Measurements from ENCODE around the gene MANSC1.
"Not testable (repeated sequence)": the region's sequence is repeated elsewhere in the genome, so short reads cannot be mapped to it uniquely, and the experiment has no call there.

Gene MANSC1

DNA sequence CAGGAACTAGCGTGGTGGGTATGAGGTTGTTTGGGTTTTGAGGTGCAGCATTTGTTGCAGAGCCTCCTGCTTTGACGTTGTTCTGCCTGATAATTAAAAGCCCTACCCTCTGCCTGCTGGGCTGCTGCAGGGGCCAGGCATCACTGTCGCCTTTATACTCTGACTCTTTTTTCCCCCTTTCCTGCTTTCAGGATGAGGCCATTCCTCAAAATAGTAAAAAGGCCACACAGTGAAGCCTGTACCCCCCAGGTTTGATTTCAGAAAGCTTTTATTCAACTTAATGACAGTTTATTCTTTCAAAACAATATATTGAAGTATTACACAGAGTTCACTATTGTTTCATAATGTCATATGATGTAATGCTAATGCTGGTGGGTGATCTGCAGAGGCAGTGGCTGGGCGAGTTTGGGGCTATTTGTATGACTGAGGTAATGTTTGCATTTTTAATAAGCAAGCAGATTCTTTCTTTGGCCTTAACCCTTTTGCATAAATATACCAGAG lies 15.9 kb upstream of the MANSC1 start:
- DNase-seq (ENCODE audit: low read depth, low spot score) = no peak

GRCh38 chr12:12365446-12365802 lies 15.4 kb upstream of the MANSC1 start:
- no peak for DNase-seq (ENCODE audit: low read depth, low spot score)

DNA sequence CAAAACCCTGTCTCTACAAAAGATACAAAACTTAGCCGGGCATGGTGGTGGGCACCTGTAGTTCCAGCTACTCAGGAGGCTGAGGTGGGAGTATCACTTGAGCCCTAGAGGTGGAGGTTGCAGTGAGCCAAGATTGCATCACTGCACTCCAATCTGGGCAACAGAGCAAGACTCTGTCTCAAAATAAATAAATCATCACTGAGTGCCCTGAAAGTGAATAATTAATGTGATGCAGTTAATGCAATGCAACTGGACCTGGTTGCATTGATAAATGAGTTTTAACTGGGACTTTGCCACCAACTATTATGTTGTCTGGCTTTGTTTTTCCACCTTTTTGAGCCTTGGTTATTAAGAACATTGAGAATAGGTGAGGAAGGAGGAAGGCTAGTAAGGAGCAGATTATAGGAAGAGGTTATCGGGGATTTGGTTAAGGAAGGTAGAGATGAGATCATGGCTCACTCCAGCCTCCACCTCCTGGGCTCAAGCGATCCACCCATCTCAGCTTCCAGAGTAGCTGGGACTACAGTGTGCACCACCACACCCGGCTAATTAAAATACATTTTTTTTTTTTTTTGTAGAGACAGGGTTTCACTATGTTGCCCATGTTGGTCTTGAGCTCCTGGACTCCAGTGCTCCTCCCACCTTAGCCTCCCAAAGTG lies 14.9 kb upstream of the MANSC1 start:
- no peak for DNase-seq (ENCODE audit: low read depth, low spot score)

DNA sequence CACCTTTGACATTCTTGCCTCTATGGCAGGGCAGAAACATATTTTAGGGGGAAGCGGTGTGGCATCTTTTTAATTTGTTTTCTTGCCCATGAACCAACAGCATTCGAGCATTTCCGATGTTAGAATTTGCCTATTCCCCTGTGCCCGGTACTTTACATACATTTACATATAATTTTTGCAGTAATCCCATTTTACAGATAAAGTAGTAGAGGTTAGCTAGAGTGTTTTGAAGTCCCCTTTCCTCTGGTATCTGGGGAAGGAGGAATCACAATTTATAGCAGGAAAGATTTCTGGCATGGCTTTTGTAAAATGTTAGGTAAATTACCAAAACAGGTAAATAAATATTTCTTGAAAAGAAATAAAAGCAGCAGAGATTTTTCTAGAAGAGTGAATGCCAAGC lies 8.5 kb upstream of the MANSC1 start:
- no peak for DNase-seq (ENCODE audit: low read depth, low spot score)

DNA sequence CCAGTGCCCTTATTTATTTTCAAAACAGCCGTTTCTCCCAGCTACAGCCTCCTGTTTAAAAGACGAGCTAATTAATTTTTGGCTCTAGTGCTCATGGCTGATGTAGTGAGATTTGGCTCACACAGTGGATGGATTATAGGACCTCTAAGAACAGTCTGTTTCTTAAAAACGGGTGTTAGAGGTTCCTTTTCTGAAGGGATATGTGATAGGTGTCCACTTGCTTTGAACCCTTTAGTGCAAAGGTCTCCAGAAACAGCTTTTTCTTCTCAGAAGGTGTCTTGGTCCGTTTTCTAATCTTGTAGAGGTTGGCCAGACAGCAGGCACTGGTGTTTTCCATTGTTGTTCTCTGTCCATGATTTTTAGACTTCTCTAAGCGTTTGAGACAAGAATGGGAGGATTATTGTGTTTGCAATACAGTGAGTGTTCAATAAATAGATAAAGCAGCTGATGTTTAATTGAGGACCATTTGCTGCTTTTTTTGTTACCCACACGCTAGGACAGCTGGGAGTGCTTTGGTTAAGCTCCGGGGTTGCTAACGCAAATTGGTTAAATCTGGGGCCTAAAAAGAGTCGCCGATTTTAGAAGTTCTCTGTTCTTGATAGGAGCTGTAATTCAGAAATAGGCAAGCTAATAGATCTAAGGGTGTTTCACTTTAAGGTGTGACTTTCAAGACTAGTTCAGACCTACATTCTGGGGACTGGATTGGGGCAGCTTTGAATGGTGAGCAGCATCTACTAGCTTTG lies 7.8 kb upstream of the MANSC1 start:
- DNase-seq (ENCODE audit: low read depth, low spot score) = no peak

DNA sequence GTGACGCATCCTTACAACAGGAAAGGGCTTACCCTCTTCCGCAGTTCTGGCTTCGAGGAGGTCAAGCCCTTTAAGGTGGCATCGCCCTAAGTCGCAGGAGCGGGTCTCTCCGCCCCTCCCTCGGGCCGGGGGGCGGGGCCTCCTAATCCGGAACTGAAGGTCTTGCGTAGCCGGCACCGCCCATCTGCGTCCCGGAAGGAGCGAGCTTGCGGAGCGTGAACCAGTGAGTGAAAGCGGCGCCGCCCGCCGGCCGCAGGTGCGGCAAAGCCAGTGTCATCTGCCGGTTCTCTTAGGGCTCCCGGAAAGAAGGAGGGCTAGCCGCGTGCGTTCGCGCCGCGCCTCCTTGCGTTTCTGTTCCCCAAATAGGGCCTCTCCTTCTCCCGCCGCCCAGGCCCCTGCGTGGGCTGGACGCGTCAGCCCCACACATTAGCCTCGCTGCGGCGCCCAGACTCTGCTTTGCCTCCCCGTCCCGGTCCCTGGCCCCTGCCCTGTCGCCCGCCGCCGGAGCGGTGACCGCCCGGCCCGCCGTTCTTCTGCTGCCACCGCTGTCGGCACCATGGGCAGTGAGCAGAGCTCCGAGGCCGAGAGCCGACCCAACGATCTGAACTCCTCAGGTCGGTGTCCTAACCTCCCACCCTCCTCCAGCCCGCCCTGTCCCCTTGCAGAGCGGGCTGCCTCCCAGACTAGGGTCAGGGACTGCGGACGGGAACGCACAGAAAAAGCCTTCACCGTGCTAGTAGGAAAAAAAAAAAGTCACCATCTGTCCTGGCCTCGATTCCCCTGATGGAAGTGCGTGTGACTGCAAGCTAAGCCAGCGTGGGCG lies 7.1 kb upstream of the MANSC1 start, which contains the start of gene BORCS5:
Gene BORCS5 (plus strand): TSS at position 183 of the 823 bp plus-strand sequence. CDS start 374 bp downstream, at position 557.
- DNase-seq (ENCODE audit: low read depth, low spot score) = peak; percentile 76

DNA sequence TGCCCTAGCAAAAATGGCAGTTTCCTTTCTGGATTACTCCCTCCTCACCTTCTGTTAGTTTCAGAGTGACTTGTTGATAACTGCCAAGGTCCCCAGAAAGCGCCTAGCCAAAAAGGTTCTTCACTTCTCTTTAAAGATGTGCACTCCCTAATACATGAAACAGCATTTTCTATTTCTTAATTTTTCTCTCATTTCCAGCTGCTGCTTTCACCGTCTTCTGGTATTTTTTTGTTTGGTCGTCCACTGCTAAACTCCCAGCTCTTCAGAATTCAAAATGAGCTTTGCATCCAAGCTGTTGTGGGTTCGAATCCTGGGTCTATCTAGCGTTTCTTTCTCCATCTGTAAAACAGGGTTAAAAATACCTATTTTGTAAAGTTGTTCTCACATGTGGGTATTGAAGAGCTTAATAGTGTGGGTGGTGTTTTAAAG lies 6.4 kb upstream of the MANSC1 start:
- DNase-seq (ENCODE audit: low read depth, low spot score) = no peak

- DNase-seq (ENCODE audit: low read depth, low spot score) = no peak
Observed at GRCh38 chr12:12353807-12354206, 3.8 kb upstream of the MANSC1 start.

GRCh38 chr12:12353276-12353675 lies 3.2 kb upstream of the MANSC1 start:
- no peak for DNase-seq (ENCODE audit: low read depth, low spot score)

DNA sequence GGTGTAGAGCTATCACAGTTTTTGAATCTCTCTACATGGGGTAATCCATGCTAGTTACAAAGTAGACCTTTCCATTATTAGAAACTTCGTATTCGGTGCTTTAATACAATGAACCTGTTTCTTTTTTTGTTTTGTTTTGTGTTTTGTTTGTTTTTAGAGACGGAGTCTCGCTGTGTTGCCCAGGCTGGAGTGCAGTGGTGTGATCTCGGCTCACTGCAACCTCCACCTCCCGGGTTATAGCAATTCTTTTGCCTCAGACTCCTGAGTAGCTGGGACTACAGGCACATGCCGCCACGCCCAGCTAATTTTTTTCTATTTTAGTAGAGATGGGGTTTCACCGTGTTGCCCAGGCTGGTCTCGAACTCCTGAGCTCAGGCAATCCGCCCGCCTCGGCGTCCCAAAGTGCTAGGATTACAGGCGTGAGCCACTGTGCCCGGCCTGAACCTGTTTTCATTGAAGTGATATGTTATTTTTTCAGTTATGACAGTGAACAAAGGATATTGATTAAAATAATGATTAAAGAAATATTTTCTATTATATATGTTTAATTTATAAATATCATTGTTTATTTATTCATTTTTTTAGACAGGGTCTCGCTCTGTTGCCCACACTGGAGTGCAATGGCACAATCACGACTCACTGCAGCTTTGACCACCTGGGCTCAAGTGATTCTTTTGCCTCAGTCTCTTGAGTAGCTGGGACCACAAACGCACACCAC lies 1.6 kb upstream of the MANSC1 start:
- not testable (repeated sequence) for DNase-seq (ENCODE audit: low read depth, low spot score)

- DNase-seq (ENCODE audit: low read depth, low spot score) = no peak
Observed at GRCh38 chr12:12350868-12351463, 924 bp upstream of the MANSC1 start.

- DNase-seq (ENCODE audit: low read depth, low spot score) = no peak
Observed at GRCh38 chr12:12338527-12339168, 11.4 kb downstream of the MANSC1 start.

- no peak for DNase-seq (ENCODE audit: low read depth, low spot score)
Observed at GRCh38 chr12:12336511-12336910, 13.5 kb downstream of the MANSC1 start.

DNA sequence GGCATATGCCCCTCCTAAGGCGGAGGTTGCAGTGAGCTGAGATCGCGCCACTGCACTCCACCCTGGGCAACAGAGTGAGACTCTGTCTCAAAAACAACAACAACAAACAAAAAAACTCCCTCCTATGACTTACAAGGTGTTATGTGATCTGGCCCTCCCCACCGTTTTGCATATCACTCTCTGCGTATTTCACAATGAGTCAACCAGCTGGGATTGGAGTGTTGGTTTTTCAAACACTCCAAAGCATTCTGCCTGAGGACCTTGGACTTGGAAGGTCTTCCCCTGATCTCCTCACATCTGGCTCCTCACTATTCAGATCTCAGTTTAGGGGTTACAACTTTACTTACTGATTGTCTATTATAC lies 14.0 kb downstream of the MANSC1 start:
- DNase-seq (ENCODE audit: low read depth, low spot score) = no peak

DNA sequence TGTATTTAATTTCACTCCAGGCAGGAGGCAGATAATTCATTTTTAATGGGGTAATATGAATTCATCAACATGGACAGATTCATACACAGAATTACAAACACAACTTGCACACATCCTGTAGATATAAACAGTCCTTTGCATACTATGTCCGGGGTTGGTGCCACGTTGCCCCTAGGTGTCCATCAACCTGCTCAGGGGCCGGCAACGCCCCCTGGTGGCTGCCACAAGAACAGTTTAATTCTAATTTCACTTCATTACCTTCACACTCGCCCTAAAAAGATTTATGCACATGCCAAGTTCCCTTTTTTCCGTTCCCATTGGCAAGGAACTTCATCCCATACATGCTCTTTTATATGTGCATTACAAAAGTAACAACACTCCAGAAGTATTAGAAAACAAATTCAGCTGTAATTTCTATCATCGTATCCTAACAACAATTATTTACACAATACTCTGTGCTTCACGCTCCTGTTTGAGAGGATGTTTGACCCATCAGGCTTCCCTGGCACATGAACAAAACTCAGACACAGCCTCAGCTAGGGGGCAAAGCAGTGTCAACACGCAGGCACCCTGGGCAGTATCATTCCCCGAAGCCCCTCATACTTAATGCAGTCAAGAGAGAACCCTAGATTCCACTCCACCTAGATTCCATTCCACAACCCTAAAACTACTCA lies 15.5 kb downstream of the MANSC1 start:
- no peak for DNase-seq (ENCODE audit: low read depth, low spot score)

DNA sequence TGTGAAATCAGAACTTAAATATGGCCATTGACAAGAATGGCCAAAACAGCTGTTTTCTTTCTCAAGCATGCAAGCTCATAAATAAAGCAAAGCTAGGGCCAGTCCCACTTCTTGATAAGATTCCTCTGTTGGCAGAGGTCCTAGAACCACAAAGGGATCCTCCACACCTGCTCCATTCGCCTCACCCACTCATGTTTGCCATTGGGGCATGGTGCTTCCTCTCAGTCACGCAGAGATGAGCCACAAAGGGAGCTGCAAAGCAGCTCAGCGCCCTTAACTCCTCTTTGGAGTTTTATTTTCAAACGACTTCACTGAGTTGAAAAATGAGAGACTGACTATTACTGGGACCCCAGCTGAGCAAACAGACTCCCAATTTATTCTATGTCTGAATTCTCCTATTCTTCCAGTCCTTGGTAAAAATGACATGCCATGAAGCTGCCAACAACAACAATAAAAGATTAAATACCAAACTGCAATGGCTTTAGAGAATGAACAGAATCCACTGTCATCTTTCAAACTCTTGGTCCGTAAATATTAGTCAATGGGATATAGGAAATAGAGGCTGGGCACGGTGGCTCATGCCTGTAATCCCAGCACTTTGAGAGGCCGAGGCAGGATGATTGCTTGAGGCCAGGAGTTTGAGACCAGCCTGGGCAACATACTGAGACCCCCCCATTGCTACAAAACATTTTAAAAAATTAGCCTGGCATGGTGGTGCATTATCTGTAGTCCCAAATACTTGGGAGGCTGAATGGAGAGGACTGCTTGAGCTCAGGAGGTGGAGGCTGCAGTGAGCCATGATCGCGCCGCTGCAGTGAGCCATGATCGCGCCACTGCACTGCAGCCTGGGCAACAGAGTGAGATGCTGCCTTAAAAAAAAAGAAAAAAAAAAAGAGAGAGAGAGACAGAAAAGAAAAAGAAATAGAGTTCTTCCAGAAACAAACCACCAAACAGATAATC lies 16.4 kb downstream of the MANSC1 start:
- no peak for DNase-seq (ENCODE audit: low read depth, low spot score)

DNA sequence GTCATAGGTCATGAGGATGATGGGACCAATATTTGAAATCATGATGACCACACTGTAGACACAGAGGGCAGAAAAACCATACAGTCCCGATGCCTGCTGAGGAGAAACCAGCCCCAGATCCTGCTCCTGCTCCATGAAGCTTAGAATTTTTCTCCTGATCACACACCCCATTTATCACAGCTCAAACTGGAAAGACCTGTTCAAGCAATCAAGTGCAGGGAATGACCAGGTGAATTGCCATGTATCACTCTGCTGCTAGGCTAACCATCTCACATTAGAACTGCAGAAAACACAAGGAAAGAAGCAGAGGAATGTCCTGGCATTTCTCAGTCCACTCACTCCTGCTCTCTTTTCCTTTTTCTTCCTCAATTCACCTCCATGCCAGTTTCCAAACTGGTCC lies 18.1 kb downstream of the MANSC1 start:
- DNase-seq (ENCODE audit: low read depth, low spot score) = no peak

- no peak for DNase-seq (ENCODE audit: low read depth, low spot score)
Observed at GRCh38 chr12:12331244-12331771, 18.7 kb downstream of the MANSC1 start.

GRCh38 chr12:12327802-12328201 lies 22.2 kb downstream of the MANSC1 start:
- DNase-seq (ENCODE audit: low read depth, low spot score) = no peak
